ENCODE measurements around the gene CNOT2. TPM values are rescaled to one million over a fixed set of nuclear protein-coding genes. Genes with fewer than 3 reads are reported as not detected.

Gene CNOT2
- total and polyA plus RNA-seq, 2 donors (not counting 1 experiment from before 2014, with no cell fraction given), result 65.0 to 120 TPM

GRCh38 chr12:70247653-70248199, 4.5 kb downstream of the CNOT2 start:
- no peak overlapping the region for H3K27ac ChIP-seq (ENCODE audit: low read length in 2 of 2)
- ATAC-seq (ENCODE audit: low read depth), result no peak
- H2AFZ ChIP-seq (ENCODE audit: insufficient read depth, low read depth, low read length, poor library complexity, severe bottlenecking), result no peak overlapping the region
- H3K27me3 ChIP-seq (replicated peaks in 1 of 4; ENCODE audit: control extremely low read depth in 1 of 4, control insufficient read depth in 3 of 4, insufficient read depth in 4 of 4, low read length in 3 of 4), result no peaks in the 10 kb centered on the region
- peaks cover 91% of the 10 kb centered on the region for H3K79me2 ChIP-seq (ENCODE audit: control insufficient read depth, insufficient read depth, low read length)
- TF ChIP-seq EZH2 (IDR thresholded peaks at IDR 0.05; ENCODE audit: borderline replicate concordance, insufficient read depth, low read depth, low read length, poor library complexity, severe bottlenecking), result no peak
- TF ChIP-seq CTCF (IDR thresholded peaks at IDR 0.05), result no peak
- no peak overlapping the region for H3K4me3 ChIP-seq (ENCODE audit: control extremely low read depth in 1 of 5, extremely low read depth in 1 of 5, insufficient read depth in 1 of 5, low read depth in 2 of 5, low read length in 4 of 5)
- peaks cover 16 to 18% of the 10 kb centered on the region in 2 donors for H3K4me1 ChIP-seq (ENCODE audit: control insufficient read depth in 2 of 2, insufficient read depth in 2 of 2, low read length in 2 of 2)
- intact Hi-C loops (cut with micrococcal nuclease), result no loop called here
- Mint-ChIP-seq H3K4me1 (peaks cover 64% of the 10 kb centered on the region), H3K4me3 (no peak overlapping the region), H3K27me3 (no peaks in the 10 kb centered on the region), H3K9me3 (ENCODE audit: insufficient read depth) (no peaks in the 10 kb centered on the region), H3K27ac (no peak overlapping the region)
- ChIA-PET POLR2A (no interaction called here), CTCF (no interaction called here)
- no CpG with 5 or more reads among the region's 2 CpGs for WGBS (ENCODE audit: insufficient coverage)
- DNase-seq, result no peak
- peaks cover 29% of the 10 kb centered on the region for H4K20me1 ChIP-seq (ENCODE audit: control insufficient read depth, insufficient read depth, low read length, poor library complexity, severe bottlenecking)
- peaks cover 0 to 10% of the 10 kb centered on the region in 2 experiments for H3K36me3 ChIP-seq (replicated peaks in 1 of 2; ENCODE audit: control extremely low read depth in 1 of 2, control insufficient read depth in 1 of 2, extremely low read depth in 1 of 2, insufficient read depth in 2 of 2, low read length in 1 of 2)
- no peaks in the 10 kb centered on the region for H3K9me3 ChIP-seq (ENCODE audit: control extremely low read depth in 1 of 3, control insufficient read depth in 2 of 3, insufficient read depth in 1 of 3, low read length in 2 of 3)
- H3K4me2 ChIP-seq (replicated peaks; ENCODE audit: low read depth, low read length, poor library complexity, severe bottlenecking), result no peak overlapping the region
- no peak overlapping the region for H3K9ac ChIP-seq (ENCODE audit: low read length)

- Histone ChIP-seq H3K4me2 (replicated peaks; ENCODE audit: low read depth, low read length, poor library complexity, severe bottlenecking) (no peak overlapping the region), H3K79me2 (ENCODE audit: control insufficient read depth, insufficient read depth, low read length) (peaks cover 100% of the 10 kb centered on the region), H3K27me3 (replicated peaks in 1 of 4; ENCODE audit: control extremely low read depth in 1 of 4, control insufficient read depth in 3 of 4, insufficient read depth in 4 of 4, low read length in 3 of 4) (no peaks in the 10 kb centered on the region), H3K9ac (ENCODE audit: low read length) (no peak overlapping the region), H3K9me3 (ENCODE audit: control extremely low read depth in 1 of 3, control insufficient read depth in 2 of 3, insufficient read depth in 1 of 3, low read length in 2 of 3) (no peaks in the 10 kb centered on the region), H4K20me1 (ENCODE audit: control insufficient read depth, insufficient read depth, low read length, poor library complexity, severe bottlenecking) (peaks cover 40% of the 10 kb centered on the region), H3K36me3 (replicated peaks in 1 of 2; ENCODE audit: control extremely low read depth in 1 of 2, control insufficient read depth in 1 of 2, extremely low read depth in 1 of 2, insufficient read depth in 2 of 2, low read length in 1 of 2) (peaks cover 0 to 10% of the 10 kb centered on the region in 2 experiments), H3K4me1 (ENCODE audit: control insufficient read depth in 2 of 2, insufficient read depth in 2 of 2, low read length in 2 of 2) (peaks cover 16 to 18% of the 10 kb centered on the region in 2 donors), H2AFZ (ENCODE audit: insufficient read depth, low read depth, low read length, poor library complexity, severe bottlenecking) (no peak overlapping the region), H3K4me3 (ENCODE audit: control extremely low read depth in 1 of 5, extremely low read depth in 1 of 5, insufficient read depth in 1 of 5, low read depth in 2 of 5, low read length in 4 of 5) (no peak overlapping the region), H3K27ac (ENCODE audit: low read length in 2 of 2) (no peak overlapping the region)
- DNase-seq (no peak), ATAC-seq (ENCODE audit: low read depth) (no peak)
- no peak for TF ChIP-seq CTCF (IDR thresholded peaks at IDR 0.05)
- no peak for TF ChIP-seq EZH2 (IDR thresholded peaks at IDR 0.05; ENCODE audit: borderline replicate concordance, insufficient read depth, low read depth, low read length, poor library complexity, severe bottlenecking)
- CTCF ChIA-PET, result no interaction called here
- Mint-ChIP-seq H3K27me3 (no peaks in the 10 kb centered on the region), H3K4me3 (no peak overlapping the region), H3K27ac (no peak overlapping the region), H3K4me1 (peaks cover 69% of the 10 kb centered on the region), H3K9me3 (ENCODE audit: insufficient read depth) (no peaks in the 10 kb centered on the region)
- POLR2A ChIA-PET, result no interaction called here
- intact Hi-C loops (cut with micrococcal nuclease), result no loop called here
- no CpG with 5 or more reads among the region's 1 CpG for WGBS (ENCODE audit: insufficient coverage)
Observed at GRCh38 chr12:70248876-70249275, 5.6 kb downstream of the CNOT2 start.

All from B cell (primary cell).